Caco-2 (cell line): Measurements from ENCODE around the gene SETD9. TPM values are rescaled to one million over a fixed set of nuclear protein-coding genes. Genes with fewer than 3 reads are reported as not detected.

Experiments
- BruUV-seq: library from RNA; stranded (reverse); fragments of 400-500 nt; replicated peaks from 2 replicates; lab custom pipeline; 2021; lab: Mats Ljungman, UMichigan
- CTCF ChIA-PET: fragments of 300-600 bp; sonication (Branson Sonifier 250); formaldehyde crosslinking; loops from one replicate; lab custom pipeline; 2022; ENCODE audit warnings: antibody characterized with exemption; lab: Charles Lee
- POLR2A ChIA-PET: fragments of 300-600 bp; sonication (Branson Sonifier 250); formaldehyde crosslinking; loops from one replicate; lab custom pipeline; 2022; ENCODE audit warnings: antibody characterized with exemption; lab: Charles Lee
- DNase-seq, 2 experiments: peaks; one replicate each; pipeline versions ENCODE4 v3.0.0 to v3.0.0-alpha.2; 2020 to 2022
- H3K27me3 ChIP-seq: replicated peaks from 2 replicates; pipeline ENCODE4 v1.6.0; 2011; ENCODE audit warnings: low read length; ENCODE audit not compliant: control insufficient read depth, insufficient read depth
- H3K36me3 ChIP-seq: 2 replicates; pipeline ENCODE4 v1.5.1; 2011; ENCODE audit warnings: low read length; ENCODE audit not compliant: control insufficient read depth, insufficient read depth
- H3K4me1 ChIP-seq: fragments of 250-450 bp; sonication (Bioruptor Pico); 2 replicates; pipeline ENCODE4 v1.5.1; 2020; ENCODE audit warnings: mild to moderate bottlenecking
- H3K4me3 ChIP-seq: 2 replicates; pipeline ENCODE4 v1.5.1; 2011; ENCODE audit warnings: low read depth, mild to moderate bottlenecking, control low read depth, low read length
- H3K9me3 ChIP-seq: fragments of 250-450 bp; sonication (Bioruptor Pico); 2 replicates; pipeline ENCODE4 v1.5.1; 2020; ENCODE audit warnings: mild to moderate bottlenecking, moderate library complexity
- H3K27ac Mint-ChIP-seq: one replicate; pipeline ENCODE4 v1.8.0; 2022; ENCODE audit warnings: mixed read lengths; ENCODE audit not compliant: unreplicated experiment
- H3K27me3 Mint-ChIP-seq: one replicate; pipeline ENCODE4 v1.8.0; 2022; ENCODE audit warnings: mixed read lengths; ENCODE audit not compliant: insufficient read depth, unreplicated experiment
- H3K36me3 Mint-ChIP-seq: one replicate; pipeline ENCODE4 v1.8.0; 2022; ENCODE audit warnings: mild to moderate bottlenecking, mixed read lengths; ENCODE audit not compliant: insufficient read depth, unreplicated experiment
- H3K4me1 Mint-ChIP-seq: one replicate; pipeline ENCODE4 v1.8.0; 2022; ENCODE audit warnings: low read depth, mixed read lengths; ENCODE audit not compliant: unreplicated experiment
- H3K4me3 Mint-ChIP-seq: one replicate; pipeline ENCODE4 v1.8.0; 2022; ENCODE audit warnings: mild to moderate bottlenecking, moderate library complexity, mixed read lengths; ENCODE audit not compliant: unreplicated experiment
- H3K9me3 Mint-ChIP-seq: one replicate; pipeline ENCODE4 v1.8.0; 2022; ENCODE audit warnings: mixed read lengths; ENCODE audit not compliant: unreplicated experiment
- intact Hi-C: fragments of 100-400 bp; cut with micrococcal nuclease; formaldehyde crosslinking; loops from one replicate; pipeline ENCODE4 v1.10.0; 2022; ENCODE audit not compliant: unreplicated experiment
- total RNA-seq: library from RNA; stranded (reverse); gene quantifications from 2 replicates; pipeline ENCODE4 v1.2.3, GENCODE V29; 2022
- TF ChIP-seq, protein P1 (sequence below), 2 experiments: fragments of 200-600 bp in 1 of 2; IDR thresholded peaks; 1 replicate in 1 of 2; 2 replicates in 1 of 2; pipeline versions ENCODE4 v1.5.1 to v1.8.0; 2011 to 2022; ENCODE audit warnings: antibody characterized with exemption in 1 of 2, control low read depth in 1 of 2, inconsistent platforms in 1 of 2, low read depth in 1 of 2, low read length in 1 of 2, mild to moderate bottlenecking in 1 of 2, moderate library complexity in 1 of 2; ENCODE audit not compliant: insufficient read depth in 1 of 2, severe bottlenecking in 1 of 2, unreplicated experiment in 1 of 2

Gene SETD9
- total RNA-seq, 1 experiment from 2014 or later: 10.5 TPM

DNA sequence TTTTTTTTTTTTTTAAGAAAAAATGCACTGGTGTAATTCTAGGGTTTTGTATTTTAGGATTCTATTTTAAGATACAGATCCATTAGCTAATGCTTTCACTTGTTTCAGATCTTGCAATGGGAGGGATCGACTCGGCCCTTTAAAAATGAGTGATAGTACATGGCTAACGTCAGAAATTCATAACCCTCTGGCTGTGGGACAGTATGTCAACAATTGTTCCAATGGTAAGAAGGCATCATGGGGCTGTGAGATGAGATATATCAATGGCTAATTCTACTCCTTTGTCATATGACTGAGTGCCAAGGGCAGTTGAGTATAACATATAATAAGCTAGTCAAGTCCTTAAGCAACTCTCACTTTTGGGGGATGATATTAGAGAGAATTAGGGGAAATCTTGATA is 4.4 kb downstream of the SETD9 start:
- no peak for DNase-seq
- Histone ChIP-seq H3K36me3 (no peaks in the 10 kb centered on the region), H3K27me3 (no peaks in the 10 kb centered on the region), H3K4me3 (no peak overlapping the region), H3K9me3 (no peaks in the 10 kb centered on the region), H3K4me1 (peaks cover 13% of the 10 kb centered on the region)
- no peaks in the 10 kb centered on the region for H3K27me3 Mint-ChIP-seq
- intact Hi-C loops: no loop called here
- no TSS peak for BruUV-seq
- peaks cover 16% of the 10 kb centered on the region for H3K36me3 Mint-ChIP-seq
- CTCF ChIA-PET: no interaction called here
- TF ChIP-seq, protein P1, sequence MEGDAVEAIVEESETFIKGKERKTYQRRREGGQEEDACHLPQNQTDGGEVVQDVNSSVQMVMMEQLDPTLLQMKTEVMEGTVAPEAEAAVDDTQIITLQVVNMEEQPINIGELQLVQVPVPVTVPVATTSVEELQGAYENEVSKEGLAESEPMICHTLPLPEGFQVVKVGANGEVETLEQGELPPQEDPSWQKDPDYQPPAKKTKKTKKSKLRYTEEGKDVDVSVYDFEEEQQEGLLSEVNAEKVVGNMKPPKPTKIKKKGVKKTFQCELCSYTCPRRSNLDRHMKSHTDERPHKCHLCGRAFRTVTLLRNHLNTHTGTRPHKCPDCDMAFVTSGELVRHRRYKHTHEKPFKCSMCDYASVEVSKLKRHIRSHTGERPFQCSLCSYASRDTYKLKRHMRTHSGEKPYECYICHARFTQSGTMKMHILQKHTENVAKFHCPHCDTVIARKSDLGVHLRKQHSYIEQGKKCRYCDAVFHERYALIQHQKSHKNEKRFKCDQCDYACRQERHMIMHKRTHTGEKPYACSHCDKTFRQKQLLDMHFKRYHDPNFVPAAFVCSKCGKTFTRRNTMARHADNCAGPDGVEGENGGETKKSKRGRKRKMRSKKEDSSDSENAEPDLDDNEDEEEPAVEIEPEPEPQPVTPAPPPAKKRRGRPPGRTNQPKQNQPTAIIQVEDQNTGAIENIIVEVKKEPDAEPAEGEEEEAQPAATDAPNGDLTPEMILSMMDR (IDR thresholded peaks at IDR 0.05; ENCODE audit: insufficient read depth in 1 of 2, low read depth in 1 of 2, low read length in 1 of 2, severe bottlenecking in 1 of 2, unreplicated experiment in 1 of 2): no peak
- H3K9me3 Mint-ChIP-seq: no peaks in the 10 kb centered on the region
- no peak overlapping the region for H3K4me3 Mint-ChIP-seq
- POLR2A ChIA-PET: no interaction called here
- H3K27ac Mint-ChIP-seq: no peak overlapping the region
- peaks cover 13% of the 10 kb centered on the region for H3K4me1 Mint-ChIP-seq

DNA sequence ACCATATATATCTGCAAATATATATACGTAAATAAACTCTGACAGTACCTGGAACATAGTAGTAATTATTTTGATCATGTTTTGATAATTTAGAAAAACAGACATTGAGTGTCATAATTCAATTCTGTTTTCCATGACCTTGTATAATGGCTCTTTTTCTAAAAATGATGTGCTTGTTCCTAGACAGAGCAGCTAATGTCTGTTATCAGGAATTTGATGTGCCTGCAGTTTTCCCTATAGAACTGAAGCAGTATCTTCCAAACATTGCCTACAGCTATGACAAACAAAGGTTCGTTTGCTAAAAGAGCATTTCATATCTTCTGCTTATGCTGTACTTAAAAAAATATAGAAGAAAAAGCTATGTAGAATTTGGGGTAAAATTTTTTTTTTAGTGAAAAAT is 5.3 kb downstream of the SETD9 start:
- H3K36me3 ChIP-seq: no peaks in the 10 kb centered on the region
- H3K4me1 ChIP-seq: peaks cover 13% of the 10 kb centered on the region
- ChIA-PET POLR2A (no interaction called here), CTCF (no interaction called here)
- H3K27me3 ChIP-seq: no peaks in the 10 kb centered on the region
- intact Hi-C loops: no loop called here
- peaks cover 15% of the 10 kb centered on the region for H3K4me1 Mint-ChIP-seq
- H3K9me3 ChIP-seq: no peaks in the 10 kb centered on the region
- H3K27ac Mint-ChIP-seq: no peak overlapping the region
- no TSS peak for BruUV-seq
- H3K4me3 ChIP-seq: no peak overlapping the region
- H3K27me3 Mint-ChIP-seq: no peaks in the 10 kb centered on the region
- DNase-seq: no peak
- H3K36me3 Mint-ChIP-seq: peaks cover 21% of the 10 kb centered on the region
- H3K9me3 Mint-ChIP-seq: no peaks in the 10 kb centered on the region
- TF ChIP-seq, protein P1 (IDR thresholded peaks at IDR 0.05; ENCODE audit: insufficient read depth in 1 of 2, low read depth in 1 of 2, low read length in 1 of 2, severe bottlenecking in 1 of 2, unreplicated experiment in 1 of 2): no peak
- H3K4me3 Mint-ChIP-seq: no peak overlapping the region

DNA sequence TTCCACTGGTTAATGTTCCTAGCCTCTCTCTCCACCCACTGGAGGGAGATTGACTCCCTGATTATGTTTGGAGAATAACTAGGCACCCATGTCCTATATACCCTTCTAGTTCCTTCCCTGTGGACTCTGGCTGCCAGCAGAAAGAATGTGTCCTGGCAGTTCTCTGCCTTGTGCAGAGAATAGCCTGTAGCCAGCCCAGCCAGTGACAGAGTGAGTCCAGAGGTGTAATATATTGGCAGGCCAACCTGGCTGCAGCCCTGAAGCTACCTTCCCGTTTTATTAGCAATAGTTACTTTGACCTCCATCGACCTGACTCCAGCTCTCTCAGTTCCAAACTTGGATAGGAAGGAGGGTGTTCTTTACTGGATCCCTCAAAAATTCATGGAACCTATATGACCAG is 8.1 kb downstream of the SETD9 start:
- peaks cover 13% of the 10 kb centered on the region for H3K4me1 ChIP-seq
- CTCF ChIA-PET: interaction anchor here (1.3 to 1.4 kb wide), 3 partner anchors 8 to 647 kb away, joined by 4 to 5 read pairs (median 5); partner anchors contain the start of gene SETD9
- no TSS peak for BruUV-seq
- Mint-ChIP-seq H3K4me3 (no peak overlapping the region), H3K9me3 (no peaks in the 10 kb centered on the region), H3K27me3 (no peaks in the 10 kb centered on the region), H3K4me1 (peaks cover 15% of the 10 kb centered on the region), H3K27ac (peak overlapping the region; percentile 69), H3K36me3 (peaks cover 27% of the 10 kb centered on the region)
- POLR2A ChIA-PET: interaction anchor here (0.6 to 1.6 kb wide), 3 partner anchors 8 to 211 kb away, joined by 3 to 17 read pairs (median 5); partner anchors contain the start of gene SETD9
- DNase-seq: no peak
- H3K27me3 ChIP-seq: no peaks in the 10 kb centered on the region
- H3K9me3 ChIP-seq: no peaks in the 10 kb centered on the region
- H3K36me3 ChIP-seq: no peaks in the 10 kb centered on the region
- intact Hi-C loops: no loop called here
- no peak overlapping the region for H3K4me3 ChIP-seq
- TF ChIP-seq, protein P1 (IDR thresholded peaks at IDR 0.05; ENCODE audit: insufficient read depth in 1 of 2, low read depth in 1 of 2, low read length in 1 of 2, severe bottlenecking in 1 of 2, unreplicated experiment in 1 of 2): no peak
